Mammary epithelial cell (primary cell): ENCODE measurements around the gene SPATA6.

Experiments
- EZH2 ChIP-seq: IDR thresholded peaks from 2 replicates; pipeline ENCODE4 v1.6.1; 2012; ENCODE audit warnings: low read length, inconsistent platforms, borderline replicate concordance
- TF ChIP-seq, protein P1 (sequence below), 2 donors: IDR thresholded peaks in 1 of 2; conservative IDR thresholded peaks in 1 of 2; 2 replicates each; pipeline ENCODE4 v1.5.1; 2011 to 2012; ENCODE audit warnings: inconsistent platforms in 2 of 2, low read length in 2 of 2, mild to moderate bottlenecking in 2 of 2, control low read depth in 1 of 2, low read depth in 1 of 2; ENCODE audit not compliant: insufficient read depth in 1 of 2; ENCODE audit errors: extremely low read depth in 1 of 2

DNA sequence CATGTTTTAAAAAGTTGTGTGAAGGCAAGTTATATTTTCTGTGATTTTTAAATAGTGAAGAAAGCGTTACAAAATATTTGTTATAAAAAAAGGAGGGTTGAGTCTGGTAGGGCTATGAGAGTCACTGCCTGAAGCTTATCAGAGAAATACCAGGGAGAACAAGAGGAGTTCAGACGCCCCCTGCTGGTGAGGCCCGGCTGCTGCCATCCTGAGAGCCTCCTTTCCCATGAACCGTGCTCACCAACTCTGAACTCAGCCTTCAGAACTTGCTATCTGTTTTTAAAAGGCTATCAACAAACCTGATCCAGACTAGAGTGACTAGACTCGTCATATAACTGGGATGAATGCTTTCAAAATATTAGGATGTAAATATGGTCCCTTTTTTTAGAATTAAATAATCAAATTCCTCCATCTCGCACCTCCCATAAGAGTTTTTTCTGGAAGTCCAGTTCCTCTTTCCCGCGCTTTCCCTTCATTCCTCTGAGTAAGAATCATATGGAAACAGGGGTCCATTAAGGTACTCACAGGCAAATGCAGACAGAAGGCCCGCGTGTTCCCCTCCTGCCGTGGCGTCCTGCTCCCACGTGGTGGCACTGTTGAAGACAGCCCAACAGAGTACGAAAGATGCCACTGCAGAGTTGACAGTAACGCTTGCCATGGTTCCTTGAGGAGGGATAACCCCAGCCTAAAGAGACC is 26.2 kb upstream of the SPATA6 start:
- TF ChIP-seq EZH2 = no peak
- TF ChIP-seq, protein P1, sequence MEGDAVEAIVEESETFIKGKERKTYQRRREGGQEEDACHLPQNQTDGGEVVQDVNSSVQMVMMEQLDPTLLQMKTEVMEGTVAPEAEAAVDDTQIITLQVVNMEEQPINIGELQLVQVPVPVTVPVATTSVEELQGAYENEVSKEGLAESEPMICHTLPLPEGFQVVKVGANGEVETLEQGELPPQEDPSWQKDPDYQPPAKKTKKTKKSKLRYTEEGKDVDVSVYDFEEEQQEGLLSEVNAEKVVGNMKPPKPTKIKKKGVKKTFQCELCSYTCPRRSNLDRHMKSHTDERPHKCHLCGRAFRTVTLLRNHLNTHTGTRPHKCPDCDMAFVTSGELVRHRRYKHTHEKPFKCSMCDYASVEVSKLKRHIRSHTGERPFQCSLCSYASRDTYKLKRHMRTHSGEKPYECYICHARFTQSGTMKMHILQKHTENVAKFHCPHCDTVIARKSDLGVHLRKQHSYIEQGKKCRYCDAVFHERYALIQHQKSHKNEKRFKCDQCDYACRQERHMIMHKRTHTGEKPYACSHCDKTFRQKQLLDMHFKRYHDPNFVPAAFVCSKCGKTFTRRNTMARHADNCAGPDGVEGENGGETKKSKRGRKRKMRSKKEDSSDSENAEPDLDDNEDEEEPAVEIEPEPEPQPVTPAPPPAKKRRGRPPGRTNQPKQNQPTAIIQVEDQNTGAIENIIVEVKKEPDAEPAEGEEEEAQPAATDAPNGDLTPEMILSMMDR (conservative IDR thresholded peaks at IDR 0.05 in 1 of 2, IDR thresholded peaks at IDR 0.05 in 1 of 2; ENCODE audit: extremely low read depth in 1 of 2, insufficient read depth in 1 of 2, low read depth in 1 of 2, low read length in 2 of 2) = peak; percentile 95 to 97
